ENCODE results near the gene NDUFAF3.
A peak's percentile ranks its signal among the peaks of the same experiment; 100 is the strongest.

NDUFAF3 gene

DNA sequence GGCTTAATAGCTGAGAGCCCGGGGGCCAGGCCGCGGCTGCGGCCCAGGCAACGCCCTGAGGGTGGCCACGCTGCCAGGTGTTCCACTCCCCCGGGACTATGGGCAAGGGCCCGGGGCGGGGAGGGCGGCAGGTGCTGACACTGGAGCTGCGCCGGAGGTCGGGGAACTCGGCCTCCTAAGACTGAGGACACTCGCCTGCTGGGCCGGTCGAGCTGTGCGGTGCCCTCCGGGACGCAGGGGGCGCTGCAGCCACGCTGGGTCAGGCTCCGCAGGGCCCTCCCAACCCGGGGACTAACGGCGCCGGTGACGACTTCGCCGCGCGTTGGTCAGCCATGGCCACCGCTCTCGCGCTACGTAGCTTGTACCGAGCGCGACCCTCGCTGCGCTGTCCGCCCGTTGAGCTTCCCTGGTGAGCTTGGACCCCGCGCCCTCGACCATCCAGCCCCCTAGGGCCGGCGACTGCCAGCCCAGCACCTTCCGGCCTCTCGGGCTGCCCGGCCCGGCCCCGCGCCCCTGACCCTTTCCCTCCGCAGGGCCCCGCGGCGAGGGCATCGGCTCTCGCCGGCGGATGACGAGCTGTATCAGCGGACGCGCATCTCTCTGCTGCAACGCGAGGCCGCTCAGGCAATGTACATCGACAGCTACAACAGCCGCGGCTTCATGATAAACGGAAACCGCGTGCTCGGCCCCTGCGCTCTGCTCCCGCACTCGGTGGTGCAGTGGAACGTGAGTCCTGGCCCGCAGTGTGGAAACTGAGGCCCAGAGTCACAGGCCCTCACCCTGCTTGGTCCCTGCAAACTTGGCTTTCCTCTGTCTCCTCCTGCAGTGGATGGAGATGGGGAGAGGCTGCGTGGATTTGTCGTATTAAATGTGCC is at the start of gene NDUFAF3:
NDUFAF3 (plus strand) TSS at position 309 of the 875 bp plus-strand sequence; CDS start at position 333, 24 bp downstream.
- H3K4me1 ChIP-seq (ENCODE audit: control insufficient read depth, insufficient read depth, low read length), result peaks cover 37% of the 10 kb centered on the region
- no peaks in the 10 kb centered on the region for H3K27me3 ChIP-seq (ENCODE audit: control insufficient read depth, insufficient read depth, low read length)
- peak within 1 kb of the TSS; percentile 67 for H3K4me3 ChIP-seq (ENCODE audit: low read length)
- peaks cover 18% of the 10 kb centered on the region for H3K36me3 ChIP-seq (ENCODE audit: control insufficient read depth, insufficient read depth, low read length)
- no peaks in the 10 kb centered on the region for H3K9me3 ChIP-seq (ENCODE audit: control insufficient read depth, low read length)
- peak within 1 kb of the TSS; percentile 97 for H3K9ac ChIP-seq (ENCODE audit: low read length)

- H3K4me1 ChIP-seq (ENCODE audit: control insufficient read depth, insufficient read depth, low read length), result no peaks in the 10 kb centered on the region
- H3K9me3 ChIP-seq (ENCODE audit: control insufficient read depth, low read length), result no peaks in the 10 kb centered on the region
- no peak overlapping the region for H3K9ac ChIP-seq (ENCODE audit: low read length)
- H3K36me3 ChIP-seq (ENCODE audit: control insufficient read depth, insufficient read depth, low read length), result peaks cover 11% of the 10 kb centered on the region
- H3K4me3 ChIP-seq (ENCODE audit: low read length), result no peak overlapping the region
- H3K27me3 ChIP-seq (ENCODE audit: control insufficient read depth, insufficient read depth, low read length), result no peaks in the 10 kb centered on the region
Observed at GRCh38 chr3:48974076-48974864, 47.7 kb upstream of the NDUFAF3 start.

- Histone ChIP-seq H3K4me3 (ENCODE audit: low read length) (no peak overlapping the region), H3K9ac (ENCODE audit: low read length) (no peak overlapping the region), H3K36me3 (ENCODE audit: control insufficient read depth, insufficient read depth, low read length) (peaks cover 18% of the 10 kb centered on the region), H3K27me3 (ENCODE audit: control insufficient read depth, insufficient read depth, low read length) (no peaks in the 10 kb centered on the region), H3K4me1 (ENCODE audit: control insufficient read depth, insufficient read depth, low read length) (no peaks in the 10 kb centered on the region), H3K9me3 (ENCODE audit: control insufficient read depth, low read length) (no peaks in the 10 kb centered on the region)
Observed at GRCh38 chr3:48979451-48979850, 42.5 kb upstream of the NDUFAF3 start.

GRCh38 chr3:48980295-48980694 is 41.6 kb upstream of the NDUFAF3 start:
- H3K27me3 ChIP-seq (ENCODE audit: control insufficient read depth, insufficient read depth, low read length), result no peaks in the 10 kb centered on the region
- no peak overlapping the region for H3K4me3 ChIP-seq (ENCODE audit: low read length)
- H3K9me3 ChIP-seq (ENCODE audit: control insufficient read depth, low read length), result no peaks in the 10 kb centered on the region
- H3K36me3 ChIP-seq (ENCODE audit: control insufficient read depth, insufficient read depth, low read length), result peaks cover 13% of the 10 kb centered on the region
- no peak overlapping the region for H3K9ac ChIP-seq (ENCODE audit: low read length)
- H3K4me1 ChIP-seq (ENCODE audit: control insufficient read depth, insufficient read depth, low read length), result no peaks in the 10 kb centered on the region

- Histone ChIP-seq H3K27me3 (ENCODE audit: control insufficient read depth, insufficient read depth, low read length) (no peaks in the 10 kb centered on the region), H3K4me3 (ENCODE audit: low read length) (no peak overlapping the region), H3K36me3 (ENCODE audit: control insufficient read depth, insufficient read depth, low read length) (peaks cover 13% of the 10 kb centered on the region), H3K9ac (ENCODE audit: low read length) (no peak overlapping the region), H3K9me3 (ENCODE audit: control insufficient read depth, low read length) (no peaks in the 10 kb centered on the region), H3K4me1 (ENCODE audit: control insufficient read depth, insufficient read depth, low read length) (no peaks in the 10 kb centered on the region)
Observed at GRCh38 chr3:48982016-48982415, 39.9 kb upstream of the NDUFAF3 start.

GRCh38 chr3:48982686-48983085 is 39.2 kb upstream of the NDUFAF3 start:
- Histone ChIP-seq H3K9me3 (ENCODE audit: control insufficient read depth, low read length) (no peaks in the 10 kb centered on the region), H3K4me3 (ENCODE audit: low read length) (no peak overlapping the region), H3K9ac (ENCODE audit: low read length) (no peak overlapping the region), H3K36me3 (ENCODE audit: control insufficient read depth, insufficient read depth, low read length) (peaks cover 13% of the 10 kb centered on the region), H3K27me3 (ENCODE audit: control insufficient read depth, insufficient read depth, low read length) (no peaks in the 10 kb centered on the region), H3K4me1 (ENCODE audit: control insufficient read depth, insufficient read depth, low read length) (no peaks in the 10 kb centered on the region)

DNA sequence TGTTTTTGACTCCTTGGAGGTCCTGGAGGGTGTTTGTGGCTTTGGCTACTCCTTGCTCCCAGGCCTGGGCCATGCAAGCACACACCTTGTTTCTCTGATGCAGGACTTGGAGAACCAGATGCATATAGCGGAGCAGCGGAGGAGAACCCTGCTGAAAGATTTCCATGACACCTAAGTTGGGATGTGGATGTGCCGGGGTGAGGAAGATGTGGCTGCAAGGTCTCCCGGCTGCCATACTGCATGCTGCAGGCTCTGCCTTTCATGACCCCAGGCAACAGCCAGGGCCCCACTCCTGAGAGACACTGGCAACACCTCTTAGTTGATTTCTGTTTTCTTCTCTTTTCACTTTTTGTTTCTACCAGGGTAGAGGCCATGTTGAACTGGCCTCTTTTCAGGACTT is 38.8 kb upstream of the NDUFAF3 start:
- H3K27me3 ChIP-seq (ENCODE audit: control insufficient read depth, insufficient read depth, low read length), result no peaks in the 10 kb centered on the region
- H3K9me3 ChIP-seq (ENCODE audit: control insufficient read depth, low read length), result no peaks in the 10 kb centered on the region
- no peak overlapping the region for H3K4me3 ChIP-seq (ENCODE audit: low read length)
- no peaks in the 10 kb centered on the region for H3K4me1 ChIP-seq (ENCODE audit: control insufficient read depth, insufficient read depth, low read length)
- no peak overlapping the region for H3K9ac ChIP-seq (ENCODE audit: low read length)
- H3K36me3 ChIP-seq (ENCODE audit: control insufficient read depth, insufficient read depth, low read length), result peaks cover 13% of the 10 kb centered on the region

- Histone ChIP-seq H3K27me3 (ENCODE audit: control insufficient read depth, insufficient read depth, low read length) (no peaks in the 10 kb centered on the region), H3K9me3 (ENCODE audit: control insufficient read depth, low read length) (no peaks in the 10 kb centered on the region), H3K4me1 (ENCODE audit: control insufficient read depth, insufficient read depth, low read length) (peaks cover 9% of the 10 kb centered on the region), H3K36me3 (ENCODE audit: control insufficient read depth, insufficient read depth, low read length) (peaks cover 13% of the 10 kb centered on the region), H3K9ac (ENCODE audit: low read length) (no peak overlapping the region), H3K4me3 (ENCODE audit: low read length) (no peak overlapping the region)
Observed at GRCh38 chr3:48984663-48985062, 37.3 kb upstream of the NDUFAF3 start.

DNA sequence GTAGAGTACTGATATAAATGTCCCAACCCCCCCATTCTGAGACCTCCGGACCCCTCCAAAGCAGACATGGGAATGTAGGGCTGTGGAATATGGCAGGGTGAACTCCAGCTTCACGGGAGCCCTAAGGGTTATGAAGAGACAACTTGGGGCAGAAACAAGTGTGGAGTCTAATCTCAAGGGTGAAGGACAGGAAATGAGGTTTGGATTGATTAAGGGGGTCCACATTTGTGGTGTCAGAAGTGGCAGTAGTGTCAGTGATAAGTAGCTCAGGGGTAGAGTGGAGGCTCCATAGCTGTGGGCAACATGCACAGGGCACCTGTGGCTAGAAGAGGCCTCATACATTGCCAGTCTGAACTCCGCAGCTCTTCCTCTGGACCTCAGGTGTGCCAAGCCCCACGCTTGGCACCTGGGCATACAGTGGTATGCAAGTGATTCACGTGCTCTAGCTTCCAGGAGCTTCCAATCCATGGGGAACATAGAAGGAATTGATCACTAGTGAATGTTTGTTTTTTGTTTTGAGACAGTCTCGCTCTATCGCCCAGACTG is 36.0 kb upstream of the NDUFAF3 start:
- no peak overlapping the region for H3K9ac ChIP-seq (ENCODE audit: low read length)

DNA sequence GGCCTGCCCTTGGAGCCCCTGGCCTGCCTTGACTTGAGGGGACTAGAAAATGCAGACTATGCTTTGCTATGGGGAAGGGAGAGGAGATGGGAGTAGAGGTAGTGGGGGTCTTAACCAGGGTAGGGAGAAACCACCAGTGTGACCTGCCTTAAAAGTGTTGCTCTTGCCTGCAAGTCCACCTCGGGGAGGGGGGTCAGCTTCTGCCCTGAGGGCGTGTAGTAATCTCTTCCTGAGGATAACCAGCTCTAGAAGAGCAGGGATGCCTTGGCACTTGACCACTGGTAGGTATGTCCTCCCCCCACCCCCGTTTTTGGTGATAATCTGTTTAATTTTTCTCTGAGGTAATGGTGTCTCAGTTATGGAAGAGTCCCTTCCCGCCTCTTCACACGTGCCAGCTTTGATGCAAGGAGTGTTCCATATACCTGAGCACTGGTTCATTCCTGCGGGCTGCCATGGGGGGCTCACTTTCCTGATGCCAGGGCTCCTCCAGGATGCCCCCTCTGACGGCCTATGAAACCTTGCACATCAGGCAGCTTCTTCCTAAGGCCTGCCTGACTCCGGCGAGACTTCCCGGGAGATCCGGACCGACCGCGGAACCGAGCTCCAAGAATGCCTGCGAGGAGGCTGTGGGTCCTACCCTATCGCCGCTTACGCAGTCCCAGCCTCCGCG is 32.7 kb upstream of the NDUFAF3 start:
- Histone ChIP-seq H3K4me3 (ENCODE audit: low read length) (peak overlapping the region; percentile 43), H3K9ac (ENCODE audit: low read length) (peak overlapping the region; percentile 86), H3K36me3 (ENCODE audit: control insufficient read depth, insufficient read depth, low read length) (no peaks in the 10 kb centered on the region), H3K9me3 (ENCODE audit: control insufficient read depth, low read length) (no peaks in the 10 kb centered on the region), H3K4me1 (ENCODE audit: control insufficient read depth, insufficient read depth, low read length) (peaks cover 20% of the 10 kb centered on the region), H3K27me3 (ENCODE audit: control insufficient read depth, insufficient read depth, low read length) (no peaks in the 10 kb centered on the region)

More for the DNA sequence above, 36.0 kb upstream of the NDUFAF3 start:
- Histone ChIP-seq H3K4me1 (ENCODE audit: control insufficient read depth, insufficient read depth, low read length) (peaks cover 12% of the 10 kb centered on the region), H3K9me3 (ENCODE audit: control insufficient read depth, low read length) (no peaks in the 10 kb centered on the region), H3K36me3 (ENCODE audit: control insufficient read depth, insufficient read depth, low read length) (peaks cover 6% of the 10 kb centered on the region), H3K27me3 (ENCODE audit: control insufficient read depth, insufficient read depth, low read length) (no peaks in the 10 kb centered on the region), H3K4me3 (ENCODE audit: low read length) (no peak overlapping the region)

GRCh38 chr3:48989796-48990635 is 31.9 kb upstream of the NDUFAF3 start, which contains the start of gene P4HTM:
TSS of gene P4HTM (plus strand) at chr3:48990241. CDS start at chr3:48990257, 16 bp downstream.
- Histone ChIP-seq H3K9ac (ENCODE audit: low read length) (peak within 1 kb of the TSS; percentile 86), H3K36me3 (ENCODE audit: control insufficient read depth, insufficient read depth, low read length) (no peaks in the 10 kb centered on the region), H3K27me3 (ENCODE audit: control insufficient read depth, insufficient read depth, low read length) (no peaks in the 10 kb centered on the region), H3K4me1 (ENCODE audit: control insufficient read depth, insufficient read depth, low read length) (peaks cover 20% of the 10 kb centered on the region), H3K9me3 (ENCODE audit: control insufficient read depth, low read length) (no peaks in the 10 kb centered on the region), H3K4me3 (ENCODE audit: low read length) (peak within 1 kb of the TSS; percentile 43)
